Left ventricle myocardium superior (tissue), 1 donor: Measurements from ENCODE around the gene NAA11. TPM values are rescaled to one million over a fixed set of nuclear protein-coding genes. Genes with fewer than 3 reads are reported as not detected.

Experiments used
- ATAC-seq: fragments of 200-7000 bp; cut with Tn5 transposase; one replicate; pipeline ENCODE4 v1.9.1; 2020; ENCODE audit warnings: mild to moderate bottlenecking, moderate library complexity
- DNase-seq: peaks from one replicate; pipeline ENCODE4 v3.0.0-alpha.2; 2020
- intact Hi-C: fragments of 100-400 bp; cut with micrococcal nuclease; formaldehyde crosslinking; loops from one replicate; pipeline ENCODE4 v1.11.0; 2022
- long read RNA-seq: library from polyadenylated mRNA; unstranded; transcript quantifications from one replicate; pipeline ENCODE4 v2.0.0, GENCODE V29; 2021
- total RNA-seq: library from RNA; stranded (reverse); fragmentation: NEBNext Ultra II Directional; extraction: Animal tissue kit (Norgen Biotek cat#: 25700); gene quantifications from one replicate; pipeline ENCODE4 v1.2.1, GENCODE V29; 2021
- donor health status: DM: no; HTN: yes; CAD: no; lungs with severe emphysema.

Gene NAA11
- not detected for total RNA-seq
- long read RNA-seq = 0 reads

DNA sequence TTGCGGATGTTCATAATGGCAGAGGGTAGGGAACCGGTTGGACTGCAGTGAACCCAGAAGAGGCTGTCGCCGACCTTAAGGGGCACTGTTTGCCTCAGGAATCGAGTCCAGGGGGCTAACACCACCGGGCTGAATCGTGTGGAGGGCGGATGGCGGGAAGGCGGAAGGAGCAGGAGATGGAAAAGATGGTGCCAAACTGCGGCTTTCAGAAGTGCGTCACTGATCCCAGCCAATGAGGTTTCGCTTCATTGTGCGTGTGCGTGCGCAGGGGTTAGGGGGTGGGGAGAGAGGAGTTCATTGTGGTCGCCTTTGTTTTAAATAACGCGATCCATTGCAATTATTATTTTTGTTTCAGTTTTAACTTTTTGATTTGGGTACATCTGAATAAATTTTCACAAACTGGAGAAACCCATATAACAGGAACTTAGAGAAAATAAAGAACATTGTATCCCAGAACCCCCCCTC, at the start of gene NAA11:
Gene NAA11 (minus strand): TSS at position 198 of the 465 bp plus-strand sequence. CDS start 184 bp downstream, at position 14.
- intact Hi-C loops = no loop called here
- DNase-seq = no peak
- no peak for ATAC-seq

DNA sequence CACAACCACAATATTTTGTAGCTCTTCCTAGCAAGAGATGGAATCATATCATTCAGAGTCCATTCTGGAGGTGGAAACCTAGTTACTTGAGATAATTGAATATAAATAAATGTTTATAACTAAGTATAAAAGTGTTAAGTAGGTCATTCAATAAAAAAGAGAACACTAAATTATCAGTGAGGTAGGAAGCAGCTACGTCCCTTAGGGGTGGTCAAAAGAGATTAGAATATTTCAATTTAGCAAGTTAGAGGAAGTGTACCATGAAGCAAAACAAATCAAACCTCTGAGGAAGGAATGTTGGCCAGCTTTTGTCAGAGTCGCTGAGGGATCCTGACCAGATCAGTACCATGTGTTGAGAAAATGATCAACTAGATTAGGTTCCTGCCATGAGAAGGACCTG, 44.2 kb upstream of the NAA11 start:
- intact Hi-C loops = no loop called here
- ATAC-seq (no peak), DNase-seq (no peak)

DNA sequence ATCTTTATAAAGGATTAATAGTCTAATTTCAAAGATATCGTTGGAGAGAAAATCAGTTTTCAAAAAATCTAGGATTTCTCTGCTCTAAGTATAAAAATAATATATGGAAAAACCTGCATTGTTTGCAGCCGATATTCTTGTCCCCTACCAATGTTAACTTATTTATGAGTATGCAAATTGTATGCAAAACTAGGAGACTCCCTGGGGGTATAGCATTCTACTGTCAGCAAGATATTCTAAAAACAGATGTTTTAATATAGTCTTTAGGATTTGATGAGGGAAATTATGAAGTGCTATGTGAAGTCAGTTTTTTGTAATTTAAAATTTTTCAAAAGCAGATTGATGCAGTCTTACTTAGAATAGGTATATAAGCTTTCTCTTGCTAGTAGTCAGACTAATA, 41.2 kb upstream of the NAA11 start:
- DNase-seq = no peak
- intact Hi-C loops = no loop called here
- ATAC-seq = no peak

- intact Hi-C loops = no loop called here
- DNase-seq = no peak
- ATAC-seq = no peak
These were observed 40.6 kb upstream of the NAA11 start for GRCh38 chr4:79366422-79366821.

- ATAC-seq (no peak), DNase-seq (no peak)
- intact Hi-C loops = no loop called here
These were observed 38.2 kb upstream of the NAA11 start for GRCh38 chr4:79364061-79364460.

DNA sequence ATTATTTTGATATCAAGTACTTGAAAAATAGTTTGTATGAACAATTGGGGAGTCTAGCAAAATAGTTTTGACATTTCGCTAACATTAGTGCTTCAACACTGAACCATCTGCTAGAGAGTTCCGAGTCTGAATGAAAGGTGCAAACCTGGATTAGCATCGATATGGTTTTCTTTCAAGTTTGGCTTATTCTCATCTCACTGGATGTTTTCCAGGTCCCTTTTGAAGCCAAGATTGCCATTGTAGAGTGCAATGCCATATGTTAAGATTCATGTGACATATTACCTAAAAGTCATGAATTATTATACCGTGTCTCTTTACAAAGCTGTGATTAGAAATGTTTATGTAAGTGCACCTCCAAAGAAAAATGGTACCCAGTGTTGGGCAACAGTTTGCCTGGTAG, 36.8 kb upstream of the NAA11 start:
- ATAC-seq (no peak), DNase-seq (no peak)
- intact Hi-C loops = no loop called here

GRCh38 chr4:79360006-79360405, 34.1 kb upstream of the NAA11 start:
- intact Hi-C loops = no loop called here
- ATAC-seq (no peak), DNase-seq (no peak)

DNA sequence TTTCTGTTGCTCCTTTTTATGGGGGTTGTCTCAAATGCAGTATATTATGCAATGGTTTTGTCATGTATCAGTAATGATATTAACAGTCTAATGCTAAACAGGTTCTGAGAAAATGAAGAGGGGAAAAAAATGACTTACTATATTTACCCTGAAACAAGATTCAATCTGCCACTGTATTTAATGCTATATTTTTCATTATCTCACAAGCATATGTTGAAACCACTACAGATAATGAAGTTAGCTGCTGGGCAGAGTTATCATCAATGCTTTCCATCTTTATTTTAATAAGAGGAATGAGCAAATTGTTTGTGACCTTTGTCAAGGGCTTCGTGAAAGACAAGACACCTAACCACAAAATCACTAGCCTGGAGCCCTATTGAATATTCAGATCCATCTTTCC, 32.6 kb upstream of the NAA11 start:
- intact Hi-C loops = no loop called here
- ATAC-seq = no peak

GRCh38 chr4:79357365-79357764, 31.5 kb upstream of the NAA11 start:
- ATAC-seq = no peak
- DNase-seq = no peak
- intact Hi-C loops = no loop called here

More for the DNA sequence above, 32.6 kb upstream of the NAA11 start:
- no peak for DNase-seq

GRCh38 chr4:79353075-79353474, 27.2 kb upstream of the NAA11 start:
- ATAC-seq (no peak), DNase-seq (no peak)
- intact Hi-C loops = no loop called here

GRCh38 chr4:79348405-79348804, 22.5 kb upstream of the NAA11 start:
- DNase-seq (no peak), ATAC-seq (no peak)
- intact Hi-C loops = no loop called here

- intact Hi-C loops = no loop called here
- no peak for DNase-seq
- ATAC-seq = no peak
These were observed 16.2 kb upstream of the NAA11 start for GRCh38 chr4:79341893-79342653.

DNA sequence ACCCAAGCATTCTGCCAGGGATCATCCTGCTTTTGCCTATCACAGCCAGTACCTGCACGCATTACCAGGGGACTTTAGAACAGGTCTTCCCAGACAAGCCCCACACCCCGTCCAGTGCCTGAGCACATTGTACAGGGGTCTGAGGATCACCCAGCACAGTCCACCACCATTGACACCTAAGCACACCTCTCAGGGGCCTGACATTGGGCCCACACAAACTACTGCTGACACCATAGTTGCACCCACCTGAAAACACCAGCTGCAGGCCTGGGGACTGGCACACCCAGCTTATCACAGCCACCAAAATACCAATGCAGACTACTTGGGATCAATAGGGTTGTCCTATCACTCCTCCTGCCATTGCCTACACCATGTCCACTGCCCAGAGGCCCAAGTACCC, 14.7 kb upstream of the NAA11 start:
- DNase-seq (no peak), ATAC-seq (no peak)
- intact Hi-C loops = no loop called here

GRCh38 chr4:79338148-79338547, 12.3 kb upstream of the NAA11 start:
- no peak for DNase-seq
- intact Hi-C loops = no loop called here
- ATAC-seq = no peak

DNA sequence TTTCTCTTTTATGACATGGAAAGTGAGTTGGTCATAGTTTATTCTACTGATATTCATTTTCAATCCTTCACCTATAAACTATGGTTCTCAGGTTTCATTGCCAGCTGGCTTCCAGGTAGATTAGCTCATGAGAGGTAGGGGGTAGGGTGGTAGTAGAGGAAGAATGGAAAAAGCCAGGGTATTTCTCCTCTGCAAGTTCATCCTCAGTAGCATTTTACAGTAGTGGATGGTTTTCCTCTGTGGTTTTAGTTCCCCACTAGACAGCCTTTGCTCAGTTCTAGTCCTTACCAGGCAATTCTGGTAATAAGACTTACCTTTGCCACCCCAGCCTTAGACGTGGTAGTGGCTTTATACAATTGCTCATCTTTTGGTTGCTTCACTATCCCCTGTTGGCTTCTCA, 8.9 kb upstream of the NAA11 start:
- DNase-seq (no peak), ATAC-seq (no peak)
- intact Hi-C loops = no loop called here

GRCh38 chr4:79334341-79334740, 8.5 kb upstream of the NAA11 start:
- no peak for ATAC-seq
- DNase-seq = no peak
- intact Hi-C loops = no loop called here

DNA sequence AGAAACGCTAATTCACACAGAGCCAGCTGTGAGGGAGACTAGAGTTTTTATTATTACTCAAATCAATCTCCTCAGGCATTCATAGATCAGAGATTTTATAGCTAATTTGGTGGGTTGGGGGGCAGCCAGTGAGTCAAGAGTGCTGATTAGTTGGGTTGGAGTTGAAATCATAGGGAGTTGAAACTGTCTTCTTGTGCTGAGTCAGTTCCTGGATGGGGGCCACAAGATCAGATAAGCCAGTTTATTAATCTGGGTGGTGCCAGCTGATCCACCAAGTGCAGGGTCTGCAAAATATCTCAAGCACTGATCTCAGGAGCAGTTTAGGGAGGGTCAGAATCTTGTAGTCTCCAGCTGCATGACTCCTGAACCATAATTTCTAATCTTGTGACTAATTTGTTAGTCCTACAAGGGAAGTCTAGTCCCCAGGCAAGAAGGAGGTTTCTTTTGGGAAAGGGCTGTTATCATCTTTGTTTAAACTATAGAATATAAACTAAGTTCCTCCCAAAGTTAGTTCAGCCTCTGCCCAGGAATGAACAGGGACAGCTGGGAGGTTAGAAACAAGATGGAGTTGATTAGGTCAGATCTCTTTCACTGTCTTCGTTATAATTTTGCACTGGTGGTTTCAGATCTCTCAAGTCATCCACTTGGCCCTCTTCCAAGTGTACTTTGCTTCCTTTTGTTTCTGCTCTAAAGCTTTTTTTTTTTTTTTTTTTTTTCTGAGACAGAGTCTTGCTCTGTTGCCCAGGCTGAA, 5.4 kb upstream of the NAA11 start:
- DNase-seq (no peak), ATAC-seq (no peak)
- intact Hi-C loops = no loop called here

GRCh38 chr4:79330720-79331119, 4.9 kb upstream of the NAA11 start:
- ATAC-seq = no peak
- no peak for DNase-seq
- intact Hi-C loops = no loop called here

- intact Hi-C loops = no loop called here
- no peak for ATAC-seq
- no peak for DNase-seq
These were observed 425 bp downstream of the NAA11 start for GRCh38 chr4:79325436-79325835.

DNA sequence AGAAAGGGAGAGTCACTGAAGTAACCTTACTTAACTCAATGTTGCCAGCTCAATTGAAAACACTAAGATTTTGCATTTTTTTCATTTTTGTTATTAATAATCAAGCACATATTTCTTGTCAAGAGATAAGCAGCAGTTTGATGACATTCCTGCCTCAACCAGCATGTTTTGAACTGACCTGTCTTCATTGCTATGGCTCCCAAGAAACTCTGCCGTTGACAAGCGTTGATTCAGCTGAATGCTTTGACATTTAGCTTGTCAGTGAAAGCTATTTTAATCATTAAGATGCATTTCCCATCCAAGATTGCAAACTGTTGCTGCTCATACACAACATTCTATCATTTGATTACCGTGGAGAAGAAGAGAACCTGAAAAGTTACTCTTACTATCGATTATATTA, 5.9 kb downstream of the NAA11 start:
- intact Hi-C loops = no loop called here
- no peak for DNase-seq
- no peak for ATAC-seq

DNA sequence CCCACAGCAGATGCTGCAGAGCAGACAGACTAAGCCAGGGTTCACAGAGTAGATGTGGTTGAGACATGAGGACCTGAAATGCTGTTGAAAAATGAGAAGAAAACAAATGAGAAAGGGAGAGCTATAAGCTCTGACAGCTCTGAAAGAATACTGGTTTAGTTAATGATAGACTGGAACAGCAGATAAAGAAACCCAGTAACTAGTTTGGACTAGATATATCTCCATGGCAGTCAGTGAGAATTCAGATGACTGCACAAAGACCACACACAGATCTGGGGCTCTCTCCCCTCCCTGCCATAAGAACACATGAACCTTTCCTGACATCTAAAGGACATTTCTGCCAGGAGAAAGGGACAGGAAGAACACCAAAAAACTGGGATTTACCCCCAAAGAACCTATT, 8.2 kb downstream of the NAA11 start:
- no peak for ATAC-seq
- intact Hi-C loops = no loop called here
- no peak for DNase-seq
